HepG2 (cell line): ENCODE results near the gene PLSCR3.

Experiments
- POLR2A ChIP-seq, 2 experiments: IDR thresholded peaks; 2 replicates each; pipeline ENCODE4 v1.6.1; 2011; ENCODE audit warnings: low read depth in 2 of 2, low read length in 2 of 2, mild to moderate bottlenecking in 1 of 2, moderate library complexity in 1 of 2; ENCODE audit not compliant: insufficient read depth in 1 of 2
- RAD21 ChIP-seq: fragments of 450-650 bp; formaldehyde crosslinking; IDR thresholded peaks from 2 replicates; pipeline ENCODE4 v1.5.0; 2020; ENCODE audit warnings: mild to moderate bottlenecking
- TF ChIP-seq, protein P1 (sequence below): sonication (generic); formaldehyde crosslinking; IDR thresholded peaks from 2 replicates; pipeline ENCODE4 v1.5.0; 2020; ENCODE audit warnings: mild to moderate bottlenecking, missing genetic modification reagents, moderate library complexity

DNA sequence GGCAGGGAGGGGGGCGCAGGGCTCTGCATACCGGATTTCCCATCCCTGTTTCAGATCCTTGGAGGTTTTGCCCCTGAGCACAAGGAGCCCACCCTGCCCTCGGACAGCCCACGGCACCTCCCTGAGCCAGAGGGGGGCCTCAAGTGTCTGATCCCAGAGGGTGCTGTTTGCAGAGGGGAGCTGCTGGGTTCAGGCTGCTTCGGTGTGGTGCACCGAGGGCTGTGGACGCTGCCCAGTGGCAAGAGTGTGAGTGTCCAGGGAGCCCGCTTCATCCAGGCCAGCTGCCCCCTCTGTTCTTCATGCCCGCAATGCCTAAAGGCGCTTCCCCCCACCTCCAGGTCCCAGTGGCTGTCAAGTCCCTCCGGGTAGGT, 11.0 kb downstream of the PLSCR3 start:
- TF ChIP-seq, protein P1, sequence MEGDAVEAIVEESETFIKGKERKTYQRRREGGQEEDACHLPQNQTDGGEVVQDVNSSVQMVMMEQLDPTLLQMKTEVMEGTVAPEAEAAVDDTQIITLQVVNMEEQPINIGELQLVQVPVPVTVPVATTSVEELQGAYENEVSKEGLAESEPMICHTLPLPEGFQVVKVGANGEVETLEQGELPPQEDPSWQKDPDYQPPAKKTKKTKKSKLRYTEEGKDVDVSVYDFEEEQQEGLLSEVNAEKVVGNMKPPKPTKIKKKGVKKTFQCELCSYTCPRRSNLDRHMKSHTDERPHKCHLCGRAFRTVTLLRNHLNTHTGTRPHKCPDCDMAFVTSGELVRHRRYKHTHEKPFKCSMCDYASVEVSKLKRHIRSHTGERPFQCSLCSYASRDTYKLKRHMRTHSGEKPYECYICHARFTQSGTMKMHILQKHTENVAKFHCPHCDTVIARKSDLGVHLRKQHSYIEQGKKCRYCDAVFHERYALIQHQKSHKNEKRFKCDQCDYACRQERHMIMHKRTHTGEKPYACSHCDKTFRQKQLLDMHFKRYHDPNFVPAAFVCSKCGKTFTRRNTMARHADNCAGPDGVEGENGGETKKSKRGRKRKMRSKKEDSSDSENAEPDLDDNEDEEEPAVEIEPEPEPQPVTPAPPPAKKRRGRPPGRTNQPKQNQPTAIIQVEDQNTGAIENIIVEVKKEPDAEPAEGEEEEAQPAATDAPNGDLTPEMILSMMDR (CRISPR knock-in tag): no peak
- no peak for TF ChIP-seq RAD21 (CRISPR knock-in tag)
- no peak for TF ChIP-seq POLR2A (IDR thresholded peaks at IDR 0.05; ENCODE audit: insufficient read depth in 1 of 2, low read depth in 2 of 2, low read length in 2 of 2)
